Measurements from ENCODE around the gene MAD1L1. TPM values are rescaled to one million over a fixed set of nuclear protein-coding genes. Genes with fewer than 3 reads are reported as not detected.
"Not testable (repeated sequence)": the region's sequence is repeated elsewhere in the genome, so short reads cannot be mapped to it uniquely, and the experiment has no call there.

MAD1L1 gene
- polyA plus RNA-seq, 4 donors = 22.6 to 26.9 (median 24.6) TPM

DNA sequence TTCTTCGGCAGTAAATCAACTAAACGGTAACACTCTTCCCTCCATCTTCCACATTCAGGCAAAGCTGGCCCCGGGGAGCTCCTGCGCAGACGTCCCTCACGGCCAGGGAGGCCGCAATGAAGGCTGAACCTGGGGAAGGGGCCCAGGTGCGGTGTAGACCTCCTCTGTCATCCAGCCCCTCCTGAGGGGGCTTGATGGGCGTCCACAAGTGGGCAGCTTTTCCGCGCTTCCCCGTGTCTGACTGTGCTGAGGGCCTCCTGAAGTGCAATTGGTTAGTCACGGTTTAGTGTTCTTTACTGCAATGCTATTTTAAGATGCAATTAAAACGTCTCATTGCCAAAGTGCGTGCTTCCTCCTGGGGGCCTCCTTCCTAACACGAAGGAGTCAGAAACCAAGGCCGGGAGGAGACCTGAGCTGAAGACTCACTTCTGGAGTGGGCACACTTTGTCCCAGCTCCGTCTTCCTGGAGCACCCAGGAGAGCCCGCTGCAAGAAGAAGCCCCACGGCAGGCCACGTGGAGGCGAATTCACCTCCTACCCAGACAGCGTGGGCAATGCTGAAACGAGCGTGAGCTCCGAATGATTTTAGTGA, 389.4 kb downstream of the MAD1L1 start:
- DNase-seq (ENCODE audit: low read depth in 4 of 4, low spot score in 3 of 4) = no peak

DNA sequence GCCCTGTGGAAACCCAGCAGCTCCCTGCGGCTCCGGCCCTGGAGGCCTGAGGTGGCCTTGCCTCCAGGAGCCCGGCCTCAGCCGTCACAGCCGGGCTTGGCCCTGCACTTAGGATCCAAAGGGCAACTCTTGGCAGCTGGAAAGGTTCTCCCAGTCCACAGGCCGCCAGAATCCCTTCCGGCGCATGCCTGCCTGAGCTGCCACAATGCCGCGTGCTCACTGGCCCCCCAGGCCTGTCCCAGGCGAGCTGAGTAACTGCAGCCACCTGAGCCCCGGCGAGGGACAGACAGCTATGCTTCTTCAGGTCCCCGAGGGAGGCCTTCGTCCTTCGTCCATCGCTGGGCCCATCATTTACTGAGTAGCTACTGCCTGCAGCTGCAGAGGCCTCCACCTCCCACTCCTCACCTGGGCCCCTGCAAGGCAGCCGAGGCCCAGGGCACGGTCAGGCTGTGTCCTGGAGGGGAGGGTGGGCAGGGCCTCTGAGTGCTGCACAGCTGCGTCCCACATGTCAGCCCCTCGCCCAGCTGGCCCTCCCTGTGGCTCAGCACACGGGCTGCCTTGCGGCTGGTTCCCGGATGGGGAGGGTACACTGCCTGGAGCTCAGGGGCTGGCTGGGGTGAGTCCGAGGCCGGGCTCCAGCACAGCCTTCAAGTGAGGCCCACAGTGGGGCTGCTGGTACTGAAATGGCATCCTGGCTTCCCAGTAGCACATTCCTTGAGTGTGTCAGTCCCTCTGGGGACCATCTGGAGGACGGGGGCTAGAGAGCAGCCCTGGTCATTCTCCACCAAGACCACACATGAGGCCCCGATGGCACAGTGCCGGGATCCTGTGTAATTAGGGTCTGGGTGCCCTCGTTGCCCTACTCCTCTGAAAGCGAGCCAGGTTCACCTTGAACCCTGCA, 390.2 kb downstream of the MAD1L1 start:
- no peak for DNase-seq (ENCODE audit: low read depth in 4 of 4, low spot score in 3 of 4)

DNA sequence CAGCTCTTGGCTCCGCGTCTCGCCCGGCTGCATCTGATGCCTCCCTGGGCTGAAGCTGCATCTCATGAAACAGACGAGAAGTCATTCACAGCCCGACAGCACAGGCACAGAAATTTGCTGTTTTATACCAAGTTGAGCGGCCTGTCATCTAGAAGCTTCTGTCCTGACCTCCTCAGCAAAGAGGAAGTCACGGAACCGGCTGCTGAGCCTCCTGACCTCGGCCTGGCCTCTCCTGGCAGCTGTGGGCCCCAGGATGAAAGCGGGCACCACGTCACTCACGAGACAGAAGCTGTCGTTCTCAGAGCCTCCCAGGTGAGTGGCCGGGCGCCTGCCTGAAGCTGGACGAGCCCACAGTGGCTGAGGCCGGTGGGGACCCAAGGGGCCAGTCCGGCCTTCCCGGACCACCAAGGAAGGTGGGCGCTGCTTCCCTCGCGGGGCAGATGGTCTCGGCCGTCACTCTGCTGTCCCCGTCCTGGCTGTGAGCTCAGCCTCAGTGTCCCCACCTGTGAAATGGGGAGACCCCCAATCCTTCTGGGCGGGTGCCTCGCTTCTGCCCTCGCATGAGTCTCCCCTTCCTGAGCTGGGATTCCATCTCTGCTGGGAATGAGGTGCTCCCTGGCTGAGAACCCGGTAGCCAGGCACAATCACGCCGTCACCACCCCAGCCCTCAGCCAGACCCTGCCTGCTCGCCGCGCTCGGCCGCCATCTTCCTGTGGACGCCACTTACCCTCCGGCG, 391.3 kb downstream of the MAD1L1 start:
- not testable (repeated sequence) for DNase-seq (ENCODE audit: low read depth in 4 of 4, low spot score in 3 of 4)

DNA sequence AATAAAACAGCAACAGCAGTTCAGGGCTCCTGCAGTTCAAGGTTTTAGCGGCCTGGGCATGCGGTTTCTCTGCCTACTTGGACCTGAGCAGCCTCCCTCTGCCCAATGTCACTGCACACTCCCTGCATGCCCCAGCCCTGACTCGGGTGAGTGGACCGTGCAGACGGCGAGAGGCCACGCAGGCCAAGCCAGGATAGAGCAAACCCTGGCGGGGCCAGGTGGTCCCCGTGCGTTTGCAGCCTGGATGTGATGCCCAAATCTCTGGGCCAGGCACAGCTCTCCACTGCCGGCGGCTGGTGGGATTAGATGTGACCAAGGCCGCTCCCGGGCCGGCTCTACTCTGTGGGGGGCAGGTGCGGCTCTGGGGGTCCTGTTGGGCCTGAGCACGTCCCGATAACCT, 392.0 kb downstream of the MAD1L1 start:
- DNase-seq (ENCODE audit: low read depth in 4 of 4, low spot score in 3 of 4) = not testable (repeated sequence)

DNA sequence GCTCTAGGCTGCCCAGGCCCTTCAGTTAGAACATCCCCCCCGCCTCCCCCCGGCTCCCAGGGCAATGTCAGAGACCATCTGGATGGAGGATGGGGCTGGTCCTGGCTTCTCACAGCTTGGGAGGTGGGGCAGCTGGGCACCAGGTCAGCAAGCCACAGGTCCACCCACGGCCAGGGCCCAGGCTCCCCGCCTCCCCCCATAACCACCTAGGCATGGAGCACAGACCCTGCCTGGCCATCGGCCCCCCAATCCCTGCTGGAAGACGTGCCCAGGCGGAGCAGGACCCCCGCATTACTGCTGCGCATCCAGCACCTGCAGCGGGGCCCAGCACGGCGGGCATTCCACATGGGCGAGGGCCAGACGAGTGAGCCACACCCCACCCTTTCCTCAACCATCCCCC, 393.0 kb downstream of the MAD1L1 start:
- DNase-seq (ENCODE audit: low read depth in 4 of 4, low spot score in 3 of 4) = no peak

DNA sequence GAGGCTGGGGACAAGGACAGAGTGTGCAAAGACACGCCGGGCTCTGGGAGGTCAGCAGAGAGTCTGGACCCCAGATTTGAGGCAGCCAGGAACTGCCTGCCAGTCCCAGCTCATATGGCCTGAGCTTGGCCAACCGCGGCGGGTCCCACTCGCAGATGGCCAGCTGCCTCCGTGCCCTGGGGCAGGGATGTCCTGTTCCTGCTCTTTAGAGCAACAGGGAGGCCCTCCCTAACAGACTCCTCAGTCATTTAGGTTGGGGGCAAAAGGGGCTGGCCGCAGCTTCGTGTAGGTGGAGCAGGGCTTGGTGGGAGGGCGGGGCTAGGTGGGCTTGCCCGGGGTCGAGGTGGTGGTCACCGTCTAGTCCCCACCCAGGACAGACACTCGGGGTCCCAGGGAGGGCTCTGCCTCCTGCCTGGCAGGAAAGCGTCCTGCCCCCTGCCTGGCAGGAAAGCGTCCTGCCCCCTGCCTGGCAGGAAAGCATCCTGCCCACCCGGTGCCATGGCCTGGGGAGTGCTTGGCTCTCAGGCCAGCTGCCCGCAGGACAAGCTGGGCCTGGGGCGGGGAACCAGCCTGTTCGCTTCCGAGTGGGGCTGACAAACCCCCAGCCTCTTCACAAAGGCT, 393.7 kb downstream of the MAD1L1 start:
- not testable (repeated sequence) for DNase-seq (ENCODE audit: low read depth in 4 of 4, low spot score in 3 of 4)

DNA sequence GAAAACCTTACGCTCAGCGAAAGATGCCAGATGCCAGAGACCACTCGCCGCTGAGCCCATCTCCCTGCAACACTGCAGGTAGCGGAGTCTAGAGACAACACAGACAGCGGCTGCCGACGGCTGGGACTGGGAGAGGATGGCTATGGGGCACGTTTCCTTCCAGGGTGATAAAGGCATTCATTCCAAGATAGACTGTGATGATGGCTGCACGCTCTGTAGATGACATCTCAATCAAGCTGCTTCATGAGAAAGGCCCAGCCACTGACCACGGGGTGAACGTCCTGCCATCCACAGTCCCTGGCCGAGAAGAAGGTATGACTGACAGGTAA, 394.2 kb downstream of the MAD1L1 start:
- not testable (repeated sequence) for DNase-seq (ENCODE audit: low read depth in 4 of 4, low spot score in 3 of 4)

DNA sequence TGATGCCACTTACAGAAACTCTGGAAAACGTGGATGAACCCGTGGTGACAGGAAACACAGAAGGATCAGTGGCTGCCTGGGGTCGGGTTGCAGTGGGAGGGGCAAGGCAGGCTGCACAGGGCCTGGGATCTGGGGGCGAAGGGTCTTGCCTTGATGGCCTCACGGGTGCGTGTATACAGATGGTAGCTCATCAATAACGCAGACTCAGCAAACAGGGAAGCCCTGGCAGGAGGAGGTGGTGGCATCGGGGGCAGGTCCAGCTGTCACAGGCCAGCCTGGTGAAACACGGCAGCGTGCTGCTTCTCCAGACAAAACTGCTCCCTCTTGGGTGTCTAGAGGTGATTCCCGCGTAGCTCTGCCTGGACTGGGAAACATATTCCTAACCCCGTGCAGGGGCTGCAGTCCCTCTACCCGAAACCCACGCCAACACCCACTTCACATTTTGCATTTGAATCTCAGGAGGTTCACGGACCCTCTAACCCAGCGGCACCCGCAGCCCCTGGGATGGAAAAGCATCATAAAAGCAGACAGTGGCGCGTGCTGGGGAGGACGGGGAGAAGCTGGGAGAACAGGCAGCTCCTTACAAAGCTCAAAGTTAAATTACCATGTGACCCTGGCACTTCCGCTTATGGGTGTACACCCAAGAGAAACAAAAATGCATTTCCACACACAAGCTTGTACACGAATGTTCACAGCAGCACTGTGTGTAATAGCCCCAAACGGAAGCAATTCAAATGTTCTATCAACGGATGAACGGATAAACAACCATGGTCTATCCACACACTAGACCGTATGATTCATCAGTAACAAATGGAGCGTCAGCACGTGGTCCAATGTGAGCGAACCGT, 394.8 kb downstream of the MAD1L1 start:
- DNase-seq (ENCODE audit: low read depth in 4 of 4, low spot score in 3 of 4) = not testable (repeated sequence)

DNA sequence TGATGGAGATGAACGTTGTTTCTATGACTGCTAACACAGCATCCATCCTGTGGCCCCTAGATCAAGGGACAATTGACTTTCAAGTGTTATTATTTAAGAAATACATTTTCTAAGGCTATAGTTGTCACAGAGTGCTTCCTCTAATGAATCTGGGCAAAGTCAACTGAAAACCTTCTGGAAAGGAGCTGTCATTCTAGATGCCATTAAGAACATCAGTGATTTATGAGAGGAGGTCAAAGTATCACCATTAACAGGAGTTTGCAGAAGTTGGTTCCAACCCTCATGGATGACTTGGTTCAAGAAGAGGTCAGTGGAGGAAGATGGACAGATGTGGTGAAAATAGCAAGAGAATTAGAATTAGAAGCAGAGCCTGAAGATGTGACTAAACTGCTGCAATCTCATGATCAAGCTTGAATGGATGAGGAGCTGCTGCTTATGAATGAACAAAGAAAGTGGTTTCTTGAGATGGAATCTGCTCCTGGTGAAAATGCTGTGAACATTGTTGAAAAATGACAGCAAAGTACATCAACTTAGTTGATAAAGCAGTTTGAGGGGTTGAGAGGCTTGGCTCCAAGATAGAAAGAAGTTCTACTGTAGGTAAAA, 400.7 kb downstream of the MAD1L1 start:
- DNase-seq (ENCODE audit: low read depth in 4 of 4, low spot score in 3 of 4) = not testable (repeated sequence)

DNA sequence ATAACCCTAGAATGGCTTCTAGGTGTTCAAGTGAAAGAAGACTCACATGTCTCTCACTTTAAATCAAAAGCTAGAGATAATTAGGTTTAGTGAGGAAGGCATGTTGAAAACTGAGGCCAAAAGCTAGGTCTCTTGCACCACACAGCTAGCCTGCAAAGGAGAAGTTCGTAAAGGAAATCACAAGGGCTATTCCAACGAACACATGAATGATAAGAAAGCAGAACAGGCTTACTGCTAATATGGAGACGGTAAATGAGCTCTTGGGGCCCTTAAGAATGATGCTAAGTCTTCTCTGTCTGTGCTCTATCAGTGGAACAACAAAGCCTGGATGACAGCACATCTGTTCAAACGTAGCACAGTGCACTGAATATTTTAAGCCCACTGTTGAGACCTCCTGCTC, 401.3 kb downstream of the MAD1L1 start:
- not testable (repeated sequence) for DNase-seq (ENCODE audit: low read depth in 4 of 4, low spot score in 3 of 4)

DNA sequence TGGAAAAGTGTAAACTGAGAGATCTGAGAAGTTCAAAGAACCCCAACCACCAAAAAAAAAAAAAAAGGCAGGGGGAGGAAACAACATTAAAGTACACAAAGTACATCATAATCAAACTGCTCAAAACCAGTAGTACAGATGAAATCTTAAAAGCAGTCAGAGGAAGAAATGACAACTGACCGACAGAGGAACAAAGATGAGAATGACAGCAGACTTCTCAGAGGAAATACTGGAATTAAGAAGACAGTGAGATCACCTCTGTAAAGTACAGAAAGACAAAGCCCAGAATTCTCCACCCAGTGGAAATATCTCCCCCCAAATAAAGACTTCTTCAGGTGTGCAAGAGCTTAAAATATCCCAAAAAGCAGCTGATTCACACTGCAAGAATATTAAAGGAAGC, 403.1 kb downstream of the MAD1L1 start:
- DNase-seq (ENCODE audit: low read depth in 4 of 4, low spot score in 3 of 4) = not testable (repeated sequence)

DNA sequence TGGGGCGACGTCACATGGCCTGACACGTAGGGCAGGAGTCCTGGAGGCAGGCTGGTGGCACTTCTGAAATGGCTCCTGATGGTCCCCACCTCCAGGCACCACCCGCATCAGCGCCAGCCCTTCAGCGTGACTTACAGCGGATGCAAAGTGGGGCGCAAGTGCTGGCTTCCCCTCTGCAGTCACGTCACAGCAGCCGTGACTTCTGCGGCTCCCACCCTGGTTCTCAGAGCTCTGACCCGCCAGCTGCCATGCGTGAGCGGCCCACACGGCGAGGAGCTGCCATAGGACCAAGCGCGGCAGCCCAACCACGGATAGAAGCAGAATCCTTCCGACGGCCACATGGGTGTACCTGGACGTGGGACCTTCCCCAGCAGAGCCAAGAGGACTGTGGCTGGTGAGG, 403.6 kb downstream of the MAD1L1 start:
- DNase-seq (ENCODE audit: low read depth in 4 of 4, low spot score in 3 of 4) = no peak

DNA sequence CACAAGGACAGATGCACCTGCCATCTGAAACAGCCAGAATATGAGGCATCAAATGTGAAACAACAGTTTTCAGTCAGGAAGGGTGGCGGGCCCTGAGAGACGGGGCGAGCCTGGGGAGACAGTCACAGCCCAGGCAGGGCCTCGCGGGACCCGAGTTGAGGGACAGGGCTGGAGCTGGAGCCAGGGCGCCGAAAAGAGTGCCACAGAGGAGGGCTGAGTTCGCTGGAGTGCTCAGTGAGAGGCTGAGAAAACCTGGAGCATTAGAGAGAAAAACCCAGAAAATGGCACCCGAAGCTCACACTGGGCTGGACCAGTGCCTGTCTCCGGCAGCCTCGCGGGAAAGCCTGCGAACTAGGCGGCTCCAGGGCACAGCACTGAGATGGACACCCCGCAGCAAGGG, 404.6 kb downstream of the MAD1L1 start:
- DNase-seq (ENCODE audit: low read depth in 4 of 4, low spot score in 3 of 4) = not testable (repeated sequence)

DNA sequence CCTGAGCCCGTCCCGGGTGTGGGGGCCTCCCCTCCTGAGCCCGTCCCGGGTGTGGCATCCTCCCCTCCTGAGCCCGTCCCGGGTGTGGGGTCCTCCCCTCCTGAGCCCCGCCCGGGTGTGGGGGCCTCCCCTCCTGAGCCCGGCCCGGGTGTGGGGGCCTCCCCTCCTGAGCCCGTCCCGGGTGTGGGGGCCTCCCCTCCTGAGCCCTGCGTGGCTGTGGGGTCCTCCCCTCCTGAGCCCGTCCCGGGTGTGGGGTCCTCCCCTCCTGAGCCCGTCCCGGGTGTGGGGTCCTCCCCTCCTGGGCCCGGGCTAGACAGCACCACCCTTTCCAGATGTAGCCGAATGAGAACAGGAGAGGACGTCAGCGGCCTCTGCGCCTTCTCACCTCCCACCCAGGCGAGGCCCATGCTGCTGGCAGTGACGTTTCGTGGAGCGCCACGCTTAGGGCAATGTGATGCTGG, 405.2 kb downstream of the MAD1L1 start:
- not testable (repeated sequence) for DNase-seq (ENCODE audit: low read depth in 4 of 4, low spot score in 3 of 4)

DNA sequence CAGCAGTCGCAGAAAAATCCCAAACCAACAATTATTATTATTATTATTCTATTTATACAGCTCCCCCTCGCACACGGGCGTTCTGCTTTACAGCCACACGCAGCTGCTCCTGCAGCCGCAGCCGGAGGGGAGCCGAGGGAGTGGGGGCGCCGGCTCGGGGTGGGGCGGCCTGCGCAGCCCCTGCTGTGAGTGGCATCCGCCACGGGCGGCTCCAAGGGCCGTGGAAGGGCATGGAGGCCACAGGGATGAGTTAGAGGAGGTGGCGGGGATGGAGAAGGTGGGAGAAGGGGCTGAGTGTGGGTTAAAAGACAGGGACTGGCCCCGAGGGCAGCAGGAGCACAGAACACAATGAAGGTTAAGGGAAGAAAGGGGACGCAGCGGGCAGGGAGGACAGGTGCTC, 405.8 kb downstream of the MAD1L1 start:
- DNase-seq (ENCODE audit: low read depth in 4 of 4, low spot score in 3 of 4) = not testable (repeated sequence)

DNA sequence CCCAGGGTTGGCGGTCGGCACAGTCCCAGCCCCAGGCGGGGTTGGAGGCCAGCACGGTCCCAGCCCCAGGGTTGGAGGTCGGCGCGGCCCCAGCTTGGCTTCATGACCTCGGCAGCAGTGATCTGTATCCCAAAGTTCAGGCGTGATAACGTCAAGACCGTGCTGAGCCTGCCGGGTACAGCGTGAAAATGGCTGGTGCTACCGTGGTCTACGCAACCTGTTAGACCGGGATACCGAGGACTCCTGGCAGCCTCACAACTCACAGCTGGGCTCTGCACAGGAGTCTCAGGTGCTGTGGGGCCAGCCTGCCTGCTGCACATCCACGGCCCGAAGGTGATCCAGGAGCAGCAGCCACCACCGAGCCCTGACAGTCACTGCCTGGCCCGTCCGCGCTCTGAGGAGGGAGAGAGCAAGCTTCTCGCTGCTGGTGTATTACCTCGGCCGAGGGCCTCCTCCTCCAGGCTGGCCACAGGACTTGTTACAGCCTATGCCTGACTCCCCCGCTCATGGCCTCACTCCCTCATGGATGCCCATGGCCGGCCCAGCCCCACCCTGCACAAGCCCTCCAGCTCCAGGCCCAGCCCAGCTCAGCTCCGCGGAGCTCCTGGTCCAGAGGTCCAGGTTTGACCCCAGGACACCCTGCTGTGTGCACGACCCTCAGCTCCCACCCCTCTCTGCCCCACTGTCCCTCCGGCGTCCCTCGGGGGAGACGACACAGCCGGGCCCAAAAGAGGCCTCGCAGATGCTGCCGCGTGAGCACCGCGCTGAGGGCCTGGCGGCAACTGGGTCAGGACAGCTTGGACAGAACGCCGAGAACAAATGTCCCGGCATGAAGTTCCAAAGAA, 406.6 kb downstream of the MAD1L1 start:
- no peak for DNase-seq (ENCODE audit: low read depth in 4 of 4, low spot score in 3 of 4)

DNA sequence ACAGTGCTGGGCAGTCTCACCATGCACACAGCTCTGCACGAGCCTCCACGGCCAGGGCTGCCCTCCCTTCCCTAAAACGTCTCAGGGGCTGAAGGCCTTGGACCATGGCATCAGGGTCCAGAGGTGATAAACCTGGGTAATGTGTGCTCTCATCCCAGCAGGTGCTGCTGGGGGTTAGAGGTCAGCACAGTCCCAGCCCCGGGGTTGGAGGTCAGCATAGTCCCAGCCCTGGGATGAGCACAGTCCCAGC, 407.2 kb downstream of the MAD1L1 start:
- DNase-seq (ENCODE audit: low read depth in 4 of 4, low spot score in 3 of 4) = not testable (repeated sequence)

DNA sequence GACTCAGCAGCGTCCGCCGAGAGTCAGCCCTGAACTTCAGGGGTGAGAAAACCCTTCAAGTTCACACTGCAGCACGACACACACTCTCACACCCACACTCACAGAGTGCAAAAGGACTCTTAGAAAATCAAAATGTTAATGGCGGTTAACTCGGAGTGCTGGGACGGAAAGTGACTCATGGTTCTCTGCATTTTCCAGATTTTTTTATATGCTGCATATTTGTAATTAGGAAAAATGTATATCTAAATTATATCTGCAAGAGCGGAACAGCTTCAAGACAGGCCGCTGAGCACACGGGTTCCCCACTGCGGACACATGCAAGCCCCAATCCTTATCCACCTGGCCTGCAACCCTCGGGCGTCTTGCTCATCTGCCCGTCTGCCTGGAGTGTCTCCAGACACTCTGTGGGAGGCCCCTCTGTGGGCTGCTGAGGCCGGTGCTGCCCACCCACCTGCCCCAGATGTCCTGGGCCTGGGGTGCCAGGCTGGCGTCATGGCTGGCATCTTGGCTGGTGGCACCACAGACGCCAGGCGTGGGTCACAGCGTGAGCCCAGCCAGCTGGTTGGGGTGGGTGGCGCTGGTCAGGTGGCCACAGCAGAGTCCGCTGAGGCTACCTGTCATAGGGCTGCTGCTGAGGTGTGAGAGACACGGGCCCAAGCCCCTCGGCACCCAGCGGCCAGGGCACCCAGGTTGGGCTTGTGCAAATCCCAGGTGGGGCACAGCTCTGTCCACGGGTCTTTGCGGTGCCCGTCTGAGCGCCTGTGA, 407.7 kb downstream of the MAD1L1 start:
- DNase-seq (ENCODE audit: low read depth in 4 of 4, low spot score in 3 of 4) = not testable (repeated sequence)
